ENCODE results near the gene RERE.
"Not testable (repeated sequence)": the region's sequence is repeated elsewhere in the genome, so short reads cannot be mapped to it uniquely, and the experiment has no call there.

The RERE gene

GRCh38 chr1:8462371-8462892, 355.0 kb downstream of the RERE start:
- H3K27me3 Mint-ChIP-seq, result no peaks in the 10 kb centered on the region
- peak overlapping the region; percentile 32 for H3K4me3 Mint-ChIP-seq
- no peaks in the 10 kb centered on the region for H3K9me3 Mint-ChIP-seq (ENCODE audit: low read depth)
- peak overlapping the region; percentile 76 for H3K27ac Mint-ChIP-seq
- peaks cover 42% of the 10 kb centered on the region for H3K4me1 Mint-ChIP-seq (ENCODE audit: low read depth)
- H3K36me3 Mint-ChIP-seq, result peaks cover 5% of the 10 kb centered on the region

DNA sequence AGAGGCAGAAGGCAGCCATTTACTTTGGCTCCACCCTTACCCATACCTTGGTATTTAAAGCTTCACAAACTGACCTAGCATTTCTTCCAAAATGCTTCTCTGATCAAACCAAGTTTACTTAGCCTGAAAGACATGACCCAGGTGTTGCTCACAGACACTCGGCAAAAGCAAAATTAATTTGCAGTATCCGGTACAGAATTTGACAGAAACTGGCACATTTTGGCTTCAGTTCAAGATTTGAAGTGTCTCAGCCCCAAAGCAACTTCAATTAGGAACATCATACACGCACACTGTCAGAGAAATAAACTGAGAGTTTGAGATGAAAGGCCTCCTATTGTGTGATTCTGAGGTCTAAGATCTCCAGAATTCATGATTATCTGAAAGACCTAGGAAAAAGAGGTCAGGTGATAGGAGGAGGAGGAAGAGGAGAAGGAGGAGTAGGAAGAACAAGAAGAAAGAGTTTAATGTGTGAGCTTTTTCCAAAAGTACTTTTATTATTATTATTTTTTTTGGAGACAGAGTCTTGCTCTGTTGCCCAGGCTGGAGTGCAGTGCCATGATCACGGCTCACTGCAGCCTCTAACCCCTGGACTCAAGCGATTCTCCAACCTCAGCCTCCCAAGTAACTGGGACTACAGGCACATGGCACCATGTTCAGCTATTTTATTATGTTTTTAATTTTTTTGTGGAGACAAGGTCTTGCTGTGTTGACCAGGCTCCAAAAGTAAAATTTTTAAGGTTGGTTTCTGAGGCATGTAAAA, 355.9 kb downstream of the RERE start:
- peak overlapping the region; percentile 84 for H3K27ac Mint-ChIP-seq
- no peaks in the 10 kb centered on the region for H3K27me3 Mint-ChIP-seq
- H3K4me3 Mint-ChIP-seq, result peak overlapping the region; percentile 52
- no peaks in the 10 kb centered on the region for H3K9me3 Mint-ChIP-seq (ENCODE audit: low read depth)
- H3K36me3 Mint-ChIP-seq, result peaks cover 8% of the 10 kb centered on the region
- peaks cover 51% of the 10 kb centered on the region for H3K4me1 Mint-ChIP-seq (ENCODE audit: low read depth)

DNA sequence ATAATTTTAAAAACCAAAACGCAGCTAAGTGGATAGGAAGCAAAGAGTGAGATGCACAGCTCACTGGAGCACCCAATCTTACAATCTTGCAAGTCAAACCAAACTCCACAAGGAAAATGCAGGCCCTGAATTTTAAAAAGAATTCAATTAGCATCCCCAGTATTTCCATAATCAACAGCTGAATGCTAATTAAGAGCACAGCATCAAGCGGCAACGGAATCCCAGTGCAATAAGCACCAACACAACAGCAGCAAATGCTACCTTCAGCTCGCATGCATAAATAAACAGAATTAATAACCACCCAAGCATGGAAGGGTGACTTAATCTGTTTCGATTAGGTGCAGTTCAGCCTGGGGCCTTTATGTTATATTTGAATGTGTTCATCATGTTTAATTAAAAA, 356.7 kb downstream of the RERE start:
- Mint-ChIP-seq H3K9me3 (ENCODE audit: low read depth) (no peaks in the 10 kb centered on the region), H3K27ac (no peak overlapping the region), H3K27me3 (no peaks in the 10 kb centered on the region), H3K4me1 (ENCODE audit: low read depth) (peaks cover 53% of the 10 kb centered on the region), H3K36me3 (peaks cover 8% of the 10 kb centered on the region), H3K4me3 (no peak overlapping the region)

- no peaks in the 10 kb centered on the region for H3K9me3 Mint-ChIP-seq (ENCODE audit: low read depth)
- no peak overlapping the region for H3K27ac Mint-ChIP-seq
- H3K4me1 Mint-ChIP-seq (ENCODE audit: low read depth), result peaks cover 55% of the 10 kb centered on the region
- no peaks in the 10 kb centered on the region for H3K27me3 Mint-ChIP-seq
- peaks cover 11% of the 10 kb centered on the region for H3K36me3 Mint-ChIP-seq
- no peak overlapping the region for H3K4me3 Mint-ChIP-seq
Observed at GRCh38 chr1:8460132-8460544, 357.3 kb downstream of the RERE start.

DNA sequence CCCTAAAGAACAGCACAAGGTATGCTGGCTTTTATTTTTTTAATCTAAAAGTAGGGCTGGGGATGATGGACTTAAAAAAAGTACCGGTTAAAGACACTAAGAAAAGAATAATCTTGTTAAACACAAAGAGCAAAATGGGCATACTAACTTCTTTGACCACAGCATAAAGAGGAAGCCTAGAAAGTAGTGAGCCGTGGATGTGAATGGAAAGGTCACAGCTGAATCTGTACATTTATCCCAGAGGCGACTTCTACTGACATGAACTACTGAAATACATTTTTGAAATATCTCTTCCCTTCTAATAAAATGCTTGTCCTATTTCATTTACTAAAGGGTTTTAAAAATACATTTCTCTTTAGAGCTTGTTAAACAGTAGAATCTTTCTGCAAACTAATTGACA, 358.8 kb downstream of the RERE start:
- H3K9me3 Mint-ChIP-seq (ENCODE audit: low read depth), result no peaks in the 10 kb centered on the region
- no peak overlapping the region for H3K27ac Mint-ChIP-seq
- peaks cover 15% of the 10 kb centered on the region for H3K36me3 Mint-ChIP-seq
- H3K27me3 Mint-ChIP-seq, result no peaks in the 10 kb centered on the region
- peaks cover 46% of the 10 kb centered on the region for H3K4me1 Mint-ChIP-seq (ENCODE audit: low read depth)
- no peak overlapping the region for H3K4me3 Mint-ChIP-seq

DNA sequence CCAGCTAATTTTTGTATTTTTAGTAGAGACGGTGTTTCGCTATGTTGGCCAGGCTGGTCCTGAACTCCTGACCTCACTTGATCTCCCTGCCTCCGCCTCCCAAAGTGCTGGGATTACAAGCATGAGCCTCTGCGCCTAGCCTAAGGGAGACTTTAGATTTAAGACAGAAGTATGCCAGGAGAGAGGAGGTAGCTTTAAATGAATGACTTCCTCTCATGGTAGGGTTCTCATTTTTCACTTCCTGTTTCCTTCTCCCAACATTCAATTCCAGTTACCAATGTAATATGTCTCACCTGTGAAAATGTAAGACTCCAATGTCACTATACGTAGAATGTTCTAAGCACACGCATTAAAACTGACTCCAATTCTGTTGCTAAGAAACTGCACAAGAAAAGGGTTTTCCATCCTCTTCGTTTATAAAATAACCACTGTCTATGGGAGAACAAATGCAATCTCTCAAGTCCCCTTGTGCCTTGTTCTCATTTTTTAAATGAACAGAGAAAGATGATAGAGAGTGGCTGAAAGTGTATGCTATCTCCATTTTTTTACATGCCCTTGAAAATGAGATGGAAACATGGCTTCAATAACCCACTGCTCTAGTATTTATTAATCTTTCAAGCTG, 359.6 kb downstream of the RERE start:
- Mint-ChIP-seq H3K27me3 (no peaks in the 10 kb centered on the region), H3K4me3 (no peak overlapping the region), H3K4me1 (ENCODE audit: low read depth) (peaks cover 39% of the 10 kb centered on the region), H3K9me3 (ENCODE audit: low read depth) (no peaks in the 10 kb centered on the region), H3K27ac (peak overlapping the region; percentile 28), H3K36me3 (peaks cover 15% of the 10 kb centered on the region)

DNA sequence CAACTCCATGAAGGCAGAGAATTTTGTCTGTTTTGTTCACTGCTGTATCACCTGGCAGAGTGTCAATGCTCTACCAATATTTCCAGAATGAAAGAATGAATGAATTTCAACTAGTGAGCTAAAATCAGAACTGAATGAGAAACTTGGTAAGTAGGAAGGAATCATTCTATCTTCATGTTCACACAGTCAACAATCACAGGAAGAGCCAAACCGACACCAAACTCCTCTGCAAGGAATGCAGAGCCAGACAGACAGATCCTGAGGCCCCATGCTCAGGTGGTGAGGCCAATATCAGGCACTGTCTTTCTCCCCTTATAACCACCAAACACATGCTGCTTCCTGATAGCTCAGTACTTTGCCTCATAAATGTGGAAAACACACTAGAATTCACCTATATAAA, 360.4 kb downstream of the RERE start:
- Mint-ChIP-seq H3K27me3 (no peaks in the 10 kb centered on the region), H3K4me1 (ENCODE audit: low read depth) (peaks cover 33% of the 10 kb centered on the region), H3K4me3 (no peak overlapping the region), H3K9me3 (ENCODE audit: low read depth) (no peaks in the 10 kb centered on the region), H3K27ac (no peak overlapping the region), H3K36me3 (peaks cover 13% of the 10 kb centered on the region)

GRCh38 chr1:8456308-8456912, 361.0 kb downstream of the RERE start:
- no peak overlapping the region for H3K4me3 Mint-ChIP-seq
- H3K4me1 Mint-ChIP-seq (ENCODE audit: low read depth), result peaks cover 30% of the 10 kb centered on the region
- no peaks in the 10 kb centered on the region for H3K27me3 Mint-ChIP-seq
- H3K9me3 Mint-ChIP-seq (ENCODE audit: low read depth), result no peaks in the 10 kb centered on the region
- H3K36me3 Mint-ChIP-seq, result peaks cover 13% of the 10 kb centered on the region
- H3K27ac Mint-ChIP-seq, result no peak overlapping the region

DNA sequence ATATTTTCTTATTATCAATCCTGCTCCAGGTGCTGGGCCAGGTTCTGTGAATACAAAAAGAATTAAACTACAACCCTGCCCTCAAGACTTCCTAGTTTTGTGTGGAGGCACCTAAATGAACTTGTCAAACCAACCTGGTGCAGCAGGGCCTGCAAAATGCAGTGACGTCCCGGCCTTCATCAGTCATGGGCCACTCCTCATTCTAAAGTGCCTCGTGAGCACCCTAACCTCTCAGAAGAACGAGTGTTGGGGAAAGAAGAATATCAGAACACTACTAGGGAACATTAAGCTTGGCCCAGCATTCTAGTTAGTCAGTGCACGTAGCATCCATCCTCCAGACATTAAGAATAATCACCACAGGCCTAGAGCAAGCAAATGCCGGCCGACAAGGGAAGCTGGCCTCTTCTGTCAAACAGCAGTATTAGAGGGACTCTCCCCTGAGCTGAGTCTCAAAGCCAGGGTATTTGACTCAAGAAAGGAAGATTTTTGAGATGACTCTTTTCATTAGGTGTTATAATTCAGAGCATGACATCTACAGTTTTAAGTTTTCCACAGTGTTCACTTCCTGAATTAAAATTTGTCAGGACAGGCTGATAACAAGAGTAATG, 361.6 kb downstream of the RERE start:
- no peaks in the 10 kb centered on the region for H3K9me3 Mint-ChIP-seq (ENCODE audit: low read depth)
- H3K27me3 Mint-ChIP-seq, result no peaks in the 10 kb centered on the region
- peaks cover 26% of the 10 kb centered on the region for H3K4me1 Mint-ChIP-seq (ENCODE audit: low read depth)
- no peak overlapping the region for H3K27ac Mint-ChIP-seq
- peaks cover 10% of the 10 kb centered on the region for H3K36me3 Mint-ChIP-seq
- no peak overlapping the region for H3K4me3 Mint-ChIP-seq

GRCh38 chr1:8450312-8450711, 367.1 kb downstream of the RERE start:
- Mint-ChIP-seq H3K9me3 (ENCODE audit: low read depth) (no peaks in the 10 kb centered on the region), H3K4me1 (ENCODE audit: low read depth) (peaks cover 17% of the 10 kb centered on the region), H3K36me3 (peaks cover 8% of the 10 kb centered on the region), H3K4me3 (no peak overlapping the region), H3K27me3 (no peaks in the 10 kb centered on the region), H3K27ac (no peak overlapping the region)

- peaks cover 17% of the 10 kb centered on the region for H3K4me1 Mint-ChIP-seq (ENCODE audit: low read depth)
- H3K27me3 Mint-ChIP-seq, result no peaks in the 10 kb centered on the region
- H3K27ac Mint-ChIP-seq, result peak overlapping the region; percentile 55
- H3K4me3 Mint-ChIP-seq, result no peak overlapping the region
- H3K9me3 Mint-ChIP-seq (ENCODE audit: low read depth), result no peaks in the 10 kb centered on the region
- peaks cover 8% of the 10 kb centered on the region for H3K36me3 Mint-ChIP-seq
Observed at GRCh38 chr1:8448911-8449661, 368.4 kb downstream of the RERE start.

GRCh38 chr1:8448505-8448904, 368.9 kb downstream of the RERE start:
- peaks cover 17% of the 10 kb centered on the region for H3K4me1 Mint-ChIP-seq (ENCODE audit: low read depth)
- H3K4me3 Mint-ChIP-seq; H3K9me3 Mint-ChIP-seq (ENCODE audit: low read depth); H3K27me3 Mint-ChIP-seq; H3K36me3 Mint-ChIP-seq; H3K27ac Mint-ChIP-seq: not testable (repeated sequence)

DNA sequence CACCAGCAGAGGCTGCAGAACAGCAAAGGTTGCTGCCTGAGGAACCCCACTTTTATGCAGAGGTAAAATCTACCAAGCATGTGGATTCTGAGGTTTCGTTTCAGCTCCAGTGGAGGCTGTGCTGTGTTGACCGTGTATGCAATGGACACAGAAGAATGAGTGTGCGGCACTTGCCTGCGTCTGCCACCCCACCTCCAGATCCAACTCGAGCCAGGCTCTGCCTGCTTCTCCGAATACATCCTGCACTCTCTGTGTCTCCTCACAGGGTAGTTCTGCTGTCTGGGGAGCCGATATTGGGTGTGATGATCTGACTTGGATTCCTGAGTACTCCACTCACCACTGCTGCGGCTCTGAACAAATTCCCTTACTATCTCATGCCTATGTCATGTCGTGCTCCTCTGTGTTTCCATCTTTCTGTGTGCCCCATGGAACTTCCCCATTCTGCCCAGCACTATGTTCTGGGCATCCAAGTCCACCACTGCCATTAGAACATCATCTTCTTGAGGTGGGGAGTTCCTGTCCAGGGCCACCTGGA, 369.8 kb downstream of the RERE start:
- Mint-ChIP-seq H3K4me1 (ENCODE audit: low read depth) (peaks cover 17% of the 10 kb centered on the region), H3K9me3 (ENCODE audit: low read depth) (peaks cover 1% of the 10 kb centered on the region), H3K27ac (no peak overlapping the region), H3K4me3 (no peak overlapping the region), H3K27me3 (no peaks in the 10 kb centered on the region), H3K36me3 (peaks cover 6% of the 10 kb centered on the region)

- H3K4me3 Mint-ChIP-seq, H3K27ac Mint-ChIP-seq: not testable (repeated sequence)
Observed at GRCh38 chr1:8446119-8446518, 371.3 kb downstream of the RERE start.

More at GRCh38 chr1:8446119-8446518, 371.3 kb downstream of the RERE start:
- not testable (repeated sequence) for H3K27me3 Mint-ChIP-seq; H3K9me3 Mint-ChIP-seq (ENCODE audit: low read depth)
- H3K4me1 Mint-ChIP-seq (ENCODE audit: low read depth), result peaks cover 17% of the 10 kb centered on the region
- peaks cover 15% of the 10 kb centered on the region for H3K36me3 Mint-ChIP-seq

Measured in activated naive CD8-positive, alpha-beta T cell (primary cell).